ENCODE results near the gene SLC6A2. TPM values are rescaled to one million over a fixed set of nuclear protein-coding genes. Genes with fewer than 3 reads are reported as not detected.

The SLC6A2 gene
- total RNA-seq, 3 donors from 2014 or later (not counting 1 experiment from before 2014, with no cell fraction given), result not detected

- H3K27me3 Mint-ChIP-seq (ENCODE audit: low read depth in 2 of 2), result peaks cover 0 to 3% of the 10 kb centered on the region in 2 donors
- no peak overlapping the region for H3K4me3 Mint-ChIP-seq
- Histone ChIP-seq H3K4me1 (ENCODE audit: control insufficient read depth, insufficient read depth, low read length) (no peaks in the 10 kb centered on the region), H3K27ac (ENCODE audit: low read length) (no peak overlapping the region), H3K9me3 (ENCODE audit: control insufficient read depth, insufficient read depth, low read length) (no peaks in the 10 kb centered on the region), H3K27me3 (ENCODE audit: control insufficient read depth, insufficient read depth, low read length) (no peaks in the 10 kb centered on the region), H3K36me3 (ENCODE audit: control insufficient read depth, insufficient read depth, low read length) (no peaks in the 10 kb centered on the region), H3K4me3 (ENCODE audit: low read length) (no peak overlapping the region)
- H3K27ac Mint-ChIP-seq, result no peak overlapping the region
- DNase-seq, result no peak
- H3K9me3 Mint-ChIP-seq, result no peaks in the 10 kb centered on the region
- intact Hi-C loops (cut with micrococcal nuclease), result no loop called here
- H3K4me1 Mint-ChIP-seq, result no peaks in the 10 kb centered on the region
- H3K36me3 Mint-ChIP-seq, result no peaks in the 10 kb centered on the region
- WGBS (ENCODE audit: insufficient coverage), result 77% methylated on average over 2 of the region's 2 CpGs
- TF ChIP-seq CTCF (IDR thresholded peaks at IDR 0.05), result no peak
- no peak for ATAC-seq
Observed at GRCh38 chr16:55666012-55666411, 10.2 kb downstream of the SLC6A2 start.

- ATAC-seq (no peak), DNase-seq (no peak)
- WGBS (ENCODE audit: insufficient coverage), result no CpG with 5 or more reads among the region's 1 CpG
- H3K27ac Mint-ChIP-seq, result no peak overlapping the region
- intact Hi-C loops (cut with micrococcal nuclease), result no loop called here
- Histone ChIP-seq H3K9me3 (ENCODE audit: control insufficient read depth, insufficient read depth, low read length) (no peaks in the 10 kb centered on the region), H3K36me3 (ENCODE audit: control insufficient read depth, insufficient read depth, low read length) (no peaks in the 10 kb centered on the region), H3K27me3 (ENCODE audit: control insufficient read depth, insufficient read depth, low read length) (no peaks in the 10 kb centered on the region), H3K27ac (ENCODE audit: low read length) (no peak overlapping the region), H3K4me1 (ENCODE audit: control insufficient read depth, insufficient read depth, low read length) (no peaks in the 10 kb centered on the region), H3K4me3 (ENCODE audit: low read length) (no peak overlapping the region)
- H3K27me3 Mint-ChIP-seq (ENCODE audit: low read depth in 2 of 2), result peaks cover 0 to 3% of the 10 kb centered on the region in 2 donors
- no peak overlapping the region for H3K4me3 Mint-ChIP-seq
- no peaks in the 10 kb centered on the region for H3K4me1 Mint-ChIP-seq
- H3K9me3 Mint-ChIP-seq, result no peaks in the 10 kb centered on the region
- no peak for TF ChIP-seq CTCF (IDR thresholded peaks at IDR 0.05)
- no peaks in the 10 kb centered on the region for H3K36me3 Mint-ChIP-seq
Observed at GRCh38 chr16:55667753-55668152, 12.0 kb downstream of the SLC6A2 start.

GRCh38 chr16:55668340-55669281 lies 12.8 kb downstream of the SLC6A2 start:
- Histone ChIP-seq H3K36me3 (ENCODE audit: control insufficient read depth, insufficient read depth, low read length) (no peaks in the 10 kb centered on the region), H3K27me3 (ENCODE audit: control insufficient read depth, insufficient read depth, low read length) (no peaks in the 10 kb centered on the region), H3K27ac (ENCODE audit: low read length) (no peak overlapping the region), H3K9me3 (ENCODE audit: control insufficient read depth, insufficient read depth, low read length) (no peaks in the 10 kb centered on the region), H3K4me1 (ENCODE audit: control insufficient read depth, insufficient read depth, low read length) (no peaks in the 10 kb centered on the region), H3K4me3 (ENCODE audit: low read length) (no peak overlapping the region)
- no peak for TF ChIP-seq CTCF (IDR thresholded peaks at IDR 0.05)
- no peak for DNase-seq
- Mint-ChIP-seq H3K4me3 (no peak overlapping the region), H3K27me3 (ENCODE audit: low read depth in 2 of 2) (peaks cover 0 to 3% of the 10 kb centered on the region in 2 donors), H3K36me3 (no peaks in the 10 kb centered on the region), H3K27ac (no peak overlapping the region), H3K4me1 (no peaks in the 10 kb centered on the region), H3K9me3 (no peaks in the 10 kb centered on the region)
- WGBS (ENCODE audit: insufficient coverage), result 80% methylated on average over 8 of the region's 9 CpGs
- intact Hi-C loops (cut with micrococcal nuclease), result no loop called here
- no peak for ATAC-seq
